ENCODE results near the gene PAPPA. TPM values are rescaled to one million over a fixed set of nuclear protein-coding genes. Genes with fewer than 3 reads are reported as not detected.

The PAPPA gene
- total RNA-seq, 1 experiment from 2014 or later, result 0.22 TPM

GRCh38 chr9:116372081-116372673 is 218.6 kb downstream of the PAPPA start:
- Mint-ChIP-seq H3K4me1 (no peaks in the 10 kb centered on the region), H3K4me3 (no peak overlapping the region), H3K9me3 (no peaks in the 10 kb centered on the region), H3K27me3 (ENCODE audit: low read depth) (no peaks in the 10 kb centered on the region), H3K27ac (no peak overlapping the region), H3K36me3 (no peaks in the 10 kb centered on the region)
- POLR2A ChIA-PET, result no interaction called here
- ATAC-seq, result no peak
- CTCF ChIA-PET, result no interaction called here
- DNase-seq (ENCODE audit: low spot score), result no peak
- TF ChIP-seq ZNF121 (CRISPR knock-in tag; IDR thresholded peaks at IDR 0.05) (no peak), NR1H2 (CRISPR knock-in tag; IDR thresholded peaks at IDR 0.05) (no peak), CREM (CRISPR knock-in tag; IDR thresholded peaks at IDR 0.05) (no peak), MLX (CRISPR knock-in tag; IDR thresholded peaks at IDR 0.05) (no peak), KAT7 (CRISPR knock-in tag; IDR thresholded peaks at IDR 0.05; ENCODE audit: borderline replicate concordance) (no peak), NFATC4 (CRISPR knock-in tag; IDR thresholded peaks at IDR 0.05) (no peak), JAZF1 (CRISPR knock-in tag; IDR thresholded peaks at IDR 0.05) (no peak), ATF1 (CRISPR knock-in tag; IDR thresholded peaks at IDR 0.05) (no peak), E2F4 (CRISPR knock-in tag; IDR thresholded peaks at IDR 0.05; ENCODE audit: borderline replicate concordance, low read depth) (no peak), RELA (CRISPR knock-in tag; IDR thresholded peaks at IDR 0.05; ENCODE audit: borderline replicate concordance) (no peak), GABPB1 (CRISPR knock-in tag; IDR thresholded peaks at IDR 0.05) (no peak), OVOL2 (CRISPR knock-in tag; IDR thresholded peaks at IDR 0.05; ENCODE audit: borderline replicate concordance) (no peak), ZNF396 (CRISPR knock-in tag; IDR thresholded peaks at IDR 0.05; ENCODE audit: borderline replicate concordance) (no peak), ERG (CRISPR knock-in tag; IDR thresholded peaks at IDR 0.05) (no peak), IRF2 (CRISPR knock-in tag; IDR thresholded peaks at IDR 0.05; ENCODE audit: borderline replicate concordance, low read depth) (no peak), E2F5 (CRISPR knock-in tag; IDR thresholded peaks at IDR 0.05) (no peak), ZNF416 (CRISPR knock-in tag; IDR thresholded peaks at IDR 0.05) (no peak)

- ATAC-seq (no peak), DNase-seq (ENCODE audit: low spot score) (no peak)
- Mint-ChIP-seq H3K27me3 (ENCODE audit: low read depth) (no peaks in the 10 kb centered on the region), H3K4me3 (no peak overlapping the region), H3K36me3 (no peaks in the 10 kb centered on the region), H3K4me1 (no peaks in the 10 kb centered on the region), H3K9me3 (no peaks in the 10 kb centered on the region), H3K27ac (no peak overlapping the region)
- ChIA-PET POLR2A (no interaction called here), CTCF (no interaction called here)
- TF ChIP-seq ATF1 (CRISPR knock-in tag; IDR thresholded peaks at IDR 0.05) (no peak), PREB (CRISPR knock-in tag; IDR thresholded peaks at IDR 0.05; ENCODE audit: borderline replicate concordance) (no peak)
These were observed 219.2 kb downstream of the PAPPA start for GRCh38 chr9:116372786-116373185.

All from WTC11 (cell line).